ENCODE results near the gene HEXB.
"Not testable (repeated sequence)": the region's sequence is repeated elsewhere in the genome, so short reads cannot be mapped to it uniquely, and the experiment has no call there.

Gene HEXB

DNA sequence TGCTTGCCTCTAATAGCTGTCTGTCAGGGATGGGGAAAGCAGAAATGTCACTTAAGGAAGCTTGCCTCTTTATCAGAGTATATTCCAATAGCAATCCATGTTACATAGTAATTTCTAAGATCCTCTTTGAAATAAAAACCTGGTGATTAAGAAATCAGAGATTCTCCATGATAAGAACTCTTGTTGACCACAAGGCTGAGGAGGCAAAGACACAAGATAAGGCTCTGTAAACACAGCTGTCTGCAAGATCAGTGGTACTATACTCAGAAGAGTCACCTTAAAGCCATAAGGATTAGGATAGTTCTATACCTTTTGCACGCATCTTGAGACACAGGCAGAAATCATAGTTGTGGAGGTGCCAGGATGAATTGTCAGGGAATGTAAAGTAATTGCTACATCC lies 40.3 kb downstream of the HEXB start:
- no peaks in the 10 kb centered on the region for H3K27me3 ChIP-seq (replicated peaks; ENCODE audit: insufficient read depth, low read length)
- H3K9ac ChIP-seq (ENCODE audit: low read length): no peak overlapping the region
- no peak overlapping the region for H3K4me2 ChIP-seq (ENCODE audit: low read depth, low read length)
- no peak overlapping the region for H3K4me3 ChIP-seq (ENCODE audit: low read length)
- H3K27ac ChIP-seq (ENCODE audit: low read length): no peak overlapping the region
- H3K79me2 ChIP-seq (ENCODE audit: low read length): no peaks in the 10 kb centered on the region
- no peaks in the 10 kb centered on the region for H4K20me1 ChIP-seq (ENCODE audit: insufficient read depth, low read length)
- no peak for DNase-seq
- no peaks in the 10 kb centered on the region for H3K4me1 ChIP-seq (ENCODE audit: low read length)
- no peaks in the 10 kb centered on the region for H3K9me2 ChIP-seq (replicated peaks; ENCODE audit: insufficient read depth, low read length)
- H3F3A ChIP-seq (ENCODE audit: insufficient read depth, low read length): no peaks in the 10 kb centered on the region
- no peaks in the 10 kb centered on the region for H3K9me3 ChIP-seq (replicated peaks; ENCODE audit: insufficient read depth, low read length)
- TF ChIP-seq EZH2 (optimal IDR thresholded peaks at IDR 0.05; ENCODE audit: low read depth, low read length): no peak
- TF ChIP-seq, protein P1, sequence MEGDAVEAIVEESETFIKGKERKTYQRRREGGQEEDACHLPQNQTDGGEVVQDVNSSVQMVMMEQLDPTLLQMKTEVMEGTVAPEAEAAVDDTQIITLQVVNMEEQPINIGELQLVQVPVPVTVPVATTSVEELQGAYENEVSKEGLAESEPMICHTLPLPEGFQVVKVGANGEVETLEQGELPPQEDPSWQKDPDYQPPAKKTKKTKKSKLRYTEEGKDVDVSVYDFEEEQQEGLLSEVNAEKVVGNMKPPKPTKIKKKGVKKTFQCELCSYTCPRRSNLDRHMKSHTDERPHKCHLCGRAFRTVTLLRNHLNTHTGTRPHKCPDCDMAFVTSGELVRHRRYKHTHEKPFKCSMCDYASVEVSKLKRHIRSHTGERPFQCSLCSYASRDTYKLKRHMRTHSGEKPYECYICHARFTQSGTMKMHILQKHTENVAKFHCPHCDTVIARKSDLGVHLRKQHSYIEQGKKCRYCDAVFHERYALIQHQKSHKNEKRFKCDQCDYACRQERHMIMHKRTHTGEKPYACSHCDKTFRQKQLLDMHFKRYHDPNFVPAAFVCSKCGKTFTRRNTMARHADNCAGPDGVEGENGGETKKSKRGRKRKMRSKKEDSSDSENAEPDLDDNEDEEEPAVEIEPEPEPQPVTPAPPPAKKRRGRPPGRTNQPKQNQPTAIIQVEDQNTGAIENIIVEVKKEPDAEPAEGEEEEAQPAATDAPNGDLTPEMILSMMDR (IDR thresholded peaks at IDR 0.05; ENCODE audit: low read length): no peak
- TF ChIP-seq EZH2phosphoT487 (IDR thresholded peaks at IDR 0.05; ENCODE audit: low read length): no peak
- H2AFZ ChIP-seq (ENCODE audit: low read length): no peak overlapping the region
- peaks cover 9% of the 10 kb centered on the region; the same call in 1 of the 2 replicates for H3K36me3 ChIP-seq (replicated peaks; ENCODE audit: insufficient read depth, low read length)

DNA sequence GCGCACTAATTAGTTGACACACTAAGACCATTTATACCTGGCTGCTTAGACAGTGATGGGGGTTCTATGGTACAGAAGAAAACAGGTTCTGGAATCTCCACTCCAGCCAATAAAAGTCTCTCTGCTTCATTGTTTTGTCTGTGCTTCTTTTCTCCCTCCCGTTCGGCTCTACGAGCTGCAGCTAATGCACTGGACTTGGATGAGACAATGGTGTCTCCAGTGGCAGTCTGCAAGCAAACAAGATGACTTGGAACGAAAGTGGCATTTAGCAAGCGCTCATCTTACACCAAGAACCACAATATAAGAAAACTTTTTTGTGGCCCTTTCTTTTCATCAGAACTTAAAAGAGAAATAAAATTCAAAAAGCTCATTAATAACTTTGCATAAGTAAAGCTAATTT lies 51.7 kb downstream of the HEXB start:
- no peak overlapping the region for H3K4me3 ChIP-seq (ENCODE audit: low read length)
- peaks cover 9% of the 10 kb centered on the region for H3K4me1 ChIP-seq (ENCODE audit: low read length)
- 0 out of 2 replicates have a peak, but pooled peaks cover 6% of the 10 kb centered on the region for H3F3A ChIP-seq (ENCODE audit: insufficient read depth, low read length)
- H3K9me2 ChIP-seq (replicated peaks; ENCODE audit: insufficient read depth, low read length): no peaks in the 10 kb centered on the region
- no peaks in the 10 kb centered on the region for H3K79me2 ChIP-seq (ENCODE audit: low read length)
- no peak overlapping the region for H3K27ac ChIP-seq (ENCODE audit: low read length)
- H3K9ac ChIP-seq (ENCODE audit: low read length): no peak overlapping the region
- H2AFZ ChIP-seq (ENCODE audit: low read length): no peak overlapping the region
- no peak overlapping the region for H3K4me2 ChIP-seq (ENCODE audit: low read depth, low read length)
- no peaks in the 10 kb centered on the region for H4K20me1 ChIP-seq (ENCODE audit: insufficient read depth, low read length)
- TF ChIP-seq EZH2phosphoT487 (IDR thresholded peaks at IDR 0.05; ENCODE audit: low read length): no peak
- TF ChIP-seq, protein P1 (IDR thresholded peaks at IDR 0.05; ENCODE audit: low read length): no peak
- no peak for TF ChIP-seq EZH2 (optimal IDR thresholded peaks at IDR 0.05; ENCODE audit: low read depth, low read length)
- DNase-seq: no peak
- no peaks in the 10 kb centered on the region for H3K27me3 ChIP-seq (replicated peaks; ENCODE audit: insufficient read depth, low read length)
- no peaks in the 10 kb centered on the region for H3K9me3 ChIP-seq (replicated peaks; ENCODE audit: insufficient read depth, low read length)
- peaks cover 7% of the 10 kb centered on the region; the same call in 1 of the 2 replicates for H3K36me3 ChIP-seq (replicated peaks; ENCODE audit: insufficient read depth, low read length)

DNA sequence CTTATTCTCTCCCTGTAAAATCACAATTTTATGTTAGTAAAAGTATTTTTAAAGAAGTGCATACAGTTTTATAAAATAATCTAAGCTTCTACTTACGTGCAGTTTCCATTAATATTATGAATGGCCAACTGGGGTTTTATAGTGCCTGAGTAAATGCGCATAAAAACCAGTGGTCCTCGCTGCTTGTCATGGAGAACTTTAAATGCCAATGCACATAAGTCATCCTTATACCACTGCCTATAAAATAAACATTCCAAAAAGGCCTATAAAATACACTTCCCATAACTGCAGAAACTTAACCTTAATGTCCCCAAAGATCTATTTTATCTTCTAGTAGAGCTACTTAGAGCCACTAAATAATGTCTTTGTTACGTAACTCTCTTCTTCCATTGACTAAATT lies 53.4 kb downstream of the HEXB start:
- 0 out of 2 replicates have a peak, but pooled peaks cover 6% of the 10 kb centered on the region for H3F3A ChIP-seq (ENCODE audit: insufficient read depth, low read length)
- H3K9ac ChIP-seq (ENCODE audit: low read length): no peak overlapping the region
- H3K9me2 ChIP-seq (replicated peaks; ENCODE audit: insufficient read depth, low read length): no peaks in the 10 kb centered on the region
- peaks cover 9% of the 10 kb centered on the region for H3K4me1 ChIP-seq (ENCODE audit: low read length)
- no peak overlapping the region for H3K27ac ChIP-seq (ENCODE audit: low read length)
- no peaks in the 10 kb centered on the region for H4K20me1 ChIP-seq (ENCODE audit: insufficient read depth, low read length)
- H3K4me3 ChIP-seq (ENCODE audit: low read length): no peak overlapping the region
- TF ChIP-seq EZH2 (optimal IDR thresholded peaks at IDR 0.05; ENCODE audit: low read depth, low read length) (no peak), EZH2phosphoT487 (IDR thresholded peaks at IDR 0.05; ENCODE audit: low read length) (no peak)
- TF ChIP-seq, protein P1 (IDR thresholded peaks at IDR 0.05; ENCODE audit: low read length): no peak
- no peaks in the 10 kb centered on the region for H3K27me3 ChIP-seq (replicated peaks; ENCODE audit: insufficient read depth, low read length)
- H3K4me2 ChIP-seq (ENCODE audit: low read depth, low read length): no peak overlapping the region
- no peaks in the 10 kb centered on the region for H3K9me3 ChIP-seq (replicated peaks; ENCODE audit: insufficient read depth, low read length)
- DNase-seq: no peak
- H3K36me3 ChIP-seq (replicated peaks; ENCODE audit: insufficient read depth, low read length): peaks cover 4% of the 10 kb centered on the region; the same call in 1 of the 2 replicates
- no peak overlapping the region for H2AFZ ChIP-seq (ENCODE audit: low read length)
- no peaks in the 10 kb centered on the region for H3K79me2 ChIP-seq (ENCODE audit: low read length)

DNA sequence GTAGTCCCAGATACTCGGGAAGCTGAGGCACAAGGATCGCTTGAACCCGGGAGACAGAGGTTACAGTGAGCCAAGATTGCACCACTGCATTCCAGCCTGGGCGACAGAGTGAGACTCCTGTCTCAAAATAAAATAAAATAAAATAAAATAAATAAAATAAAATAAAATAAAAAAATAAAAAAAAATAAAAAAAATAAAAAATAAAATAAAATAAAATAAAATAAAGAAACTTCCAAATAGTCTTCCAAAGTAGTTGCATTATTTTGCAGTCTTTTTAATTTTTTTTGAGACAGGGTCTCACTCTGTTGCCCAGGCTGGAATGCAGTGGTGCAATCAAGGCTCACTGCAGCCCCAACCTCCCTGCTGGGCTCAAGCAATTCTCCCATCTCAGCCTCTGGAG lies 63.7 kb downstream of the HEXB start:
- DNase-seq; H3K4me3 ChIP-seq (ENCODE audit: low read length); H3K9ac ChIP-seq (ENCODE audit: low read length); H3K9me2 ChIP-seq (replicated peaks; ENCODE audit: insufficient read depth, low read length); H3K9me3 ChIP-seq (replicated peaks; ENCODE audit: insufficient read depth, low read length); H3K4me2 ChIP-seq (ENCODE audit: low read depth, low read length); H3K79me2 ChIP-seq (ENCODE audit: low read length); H3K36me3 ChIP-seq (replicated peaks; ENCODE audit: insufficient read depth, low read length); H4K20me1 ChIP-seq (ENCODE audit: insufficient read depth, low read length); H2AFZ ChIP-seq (ENCODE audit: low read length); H3K27me3 ChIP-seq (replicated peaks; ENCODE audit: insufficient read depth, low read length); H3F3A ChIP-seq (ENCODE audit: insufficient read depth, low read length); H3K27ac ChIP-seq (ENCODE audit: low read length); H3K4me1 ChIP-seq (ENCODE audit: low read length): not testable (repeated sequence)
